Hepatocyte (in vitro differentiated cells): ENCODE data around the gene KRTAP19-5.

ENCODE experiments used
- CTCF ChIP-seq: fragments of 200-600 bp; sonication (generic); IDR thresholded peaks from 2 replicates; pipeline ENCODE4 v1.5.1; 2016; ENCODE audit warnings: antibody characterized with exemption, mild to moderate bottlenecking; ENCODE audit not compliant: poor library complexity
- EZH2 ChIP-seq: fragments of 200-600 bp; sonication (generic); IDR thresholded peaks from 2 replicates; pipeline ENCODE4 v1.6.1; 2016; ENCODE audit warnings: antibody characterized with exemption, mild to moderate bottlenecking, borderline replicate concordance
- EZH2phosphoT487 ChIP-seq: fragments of 200-600 bp; sonication (generic); IDR thresholded peaks from one replicate; pipeline ENCODE4 v1.6.1; 2018; ENCODE audit warnings: antibody characterized with exemption, mild to moderate bottlenecking, low read depth, moderate library complexity; ENCODE audit not compliant: unreplicated experiment, severe bottlenecking

GRCh38 chr21:30486180-30486579 is 15.8 kb downstream of the KRTAP19-5 start:
- no peak for TF ChIP-seq CTCF
- no peak for TF ChIP-seq EZH2
- no peak for TF ChIP-seq EZH2phosphoT487
